T-helper 2 cell treated with Interferon-gamma antibody and Interleukin-4, amounts not matched to agents 5 μg/mL and 100 μg/mL, for 36 hours (primary cell): Measurements from ENCODE around the gene ICA1.

ENCODE experiments used
- DNase-seq: peaks from one replicate; pipeline ENCODE4 v3.0.0; 2021; ENCODE audit warnings: low spot score
- H3K27ac Mint-ChIP-seq: one replicate; pipeline ENCODE4 v1.8.0; 2021; ENCODE audit warnings: mild to moderate bottlenecking, mixed read lengths
- H3K27me3 Mint-ChIP-seq: one replicate; pipeline ENCODE4 v1.8.0; 2021; ENCODE audit warnings: low read depth, mixed read lengths
- H3K36me3 Mint-ChIP-seq: one replicate; pipeline ENCODE4 v1.8.0; 2021; ENCODE audit warnings: low read depth, mixed read lengths
- H3K4me1 Mint-ChIP-seq: one replicate; pipeline ENCODE4 v1.8.0; 2021; ENCODE audit warnings: low read depth, mixed read lengths
- H3K4me3 Mint-ChIP-seq: one replicate; pipeline ENCODE4 v1.8.0; 2022; ENCODE audit warnings: mild to moderate bottlenecking, moderate library complexity, mixed read lengths
- H3K9me3 Mint-ChIP-seq: one replicate; pipeline ENCODE4 v1.8.0; 2021; ENCODE audit warnings: mixed read lengths

Gene ICA1

GRCh38 chr7:8146106-8146787 is 115.7 kb downstream of the ICA1 start:
- H3K4me3 Mint-ChIP-seq, result no peak overlapping the region
- DNase-seq, result no peak
- H3K9me3 Mint-ChIP-seq, result no peaks in the 10 kb centered on the region
- H3K4me1 Mint-ChIP-seq, result peaks cover 20% of the 10 kb centered on the region
- H3K27ac Mint-ChIP-seq, result no peak overlapping the region
- H3K27me3 Mint-ChIP-seq, result no peaks in the 10 kb centered on the region
- H3K36me3 Mint-ChIP-seq, result no peaks in the 10 kb centered on the region

- Mint-ChIP-seq H3K4me1 (peaks cover 20% of the 10 kb centered on the region), H3K36me3 (no peaks in the 10 kb centered on the region), H3K4me3 (no peak overlapping the region), H3K27me3 (no peaks in the 10 kb centered on the region), H3K9me3 (no peaks in the 10 kb centered on the region), H3K27ac (no peak overlapping the region)
- DNase-seq, result no peak
These were observed 117.1 kb downstream of the ICA1 start for GRCh38 chr7:8144856-8145255.

GRCh38 chr7:8143151-8143874 is 118.7 kb downstream of the ICA1 start:
- H3K27ac Mint-ChIP-seq, result no peak overlapping the region
- H3K9me3 Mint-ChIP-seq, result no peaks in the 10 kb centered on the region
- no peaks in the 10 kb centered on the region for H3K27me3 Mint-ChIP-seq
- no peak overlapping the region for H3K4me3 Mint-ChIP-seq
- H3K4me1 Mint-ChIP-seq, result peaks cover 10% of the 10 kb centered on the region
- no peak for DNase-seq
- H3K36me3 Mint-ChIP-seq, result no peaks in the 10 kb centered on the region

GRCh38 chr7:8142477-8142876 is 119.5 kb downstream of the ICA1 start:
- Mint-ChIP-seq H3K9me3 (no peaks in the 10 kb centered on the region), H3K27me3 (no peaks in the 10 kb centered on the region), H3K27ac (no peak overlapping the region), H3K36me3 (no peaks in the 10 kb centered on the region), H3K4me1 (peaks cover 10% of the 10 kb centered on the region), H3K4me3 (no peak overlapping the region)
- DNase-seq, result no peak

- Mint-ChIP-seq H3K9me3 (no peaks in the 10 kb centered on the region), H3K4me1 (peaks cover 11% of the 10 kb centered on the region), H3K4me3 (no peak overlapping the region), H3K27ac (no peak overlapping the region), H3K27me3 (no peaks in the 10 kb centered on the region), H3K36me3 (no peaks in the 10 kb centered on the region)
- DNase-seq, result no peak
These were observed 120.9 kb downstream of the ICA1 start for GRCh38 chr7:8141070-8141469.

GRCh38 chr7:8136051-8136730 is 125.8 kb downstream of the ICA1 start:
- peaks cover 2% of the 10 kb centered on the region for H3K36me3 Mint-ChIP-seq
- H3K9me3 Mint-ChIP-seq, result no peaks in the 10 kb centered on the region
- no peak overlapping the region for H3K27ac Mint-ChIP-seq
- H3K4me1 Mint-ChIP-seq, result peaks cover 39% of the 10 kb centered on the region
- no peak for DNase-seq
- H3K27me3 Mint-ChIP-seq, result no peaks in the 10 kb centered on the region
- H3K4me3 Mint-ChIP-seq, result no peak overlapping the region

- no peak for DNase-seq
- Mint-ChIP-seq H3K4me1 (peaks cover 45% of the 10 kb centered on the region), H3K27me3 (no peaks in the 10 kb centered on the region), H3K27ac (no peak overlapping the region), H3K4me3 (no peak overlapping the region), H3K9me3 (no peaks in the 10 kb centered on the region), H3K36me3 (peaks cover 2% of the 10 kb centered on the region)
These were observed 126.5 kb downstream of the ICA1 start for GRCh38 chr7:8135417-8135816.

- no peaks in the 10 kb centered on the region for H3K27me3 Mint-ChIP-seq
- H3K27ac Mint-ChIP-seq, result peak overlapping the region; percentile 97
- peaks cover 2% of the 10 kb centered on the region for H3K36me3 Mint-ChIP-seq
- DNase-seq, result peak; percentile 78
- H3K4me1 Mint-ChIP-seq, result peaks cover 50% of the 10 kb centered on the region
- H3K4me3 Mint-ChIP-seq, result peak overlapping the region; percentile 55
- H3K9me3 Mint-ChIP-seq, result no peaks in the 10 kb centered on the region
These were observed 127.8 kb downstream of the ICA1 start for GRCh38 chr7:8134089-8134733.

- DNase-seq, result no peak
- H3K27ac Mint-ChIP-seq, result peak overlapping the region; percentile 97
- no peaks in the 10 kb centered on the region for H3K9me3 Mint-ChIP-seq
- H3K36me3 Mint-ChIP-seq, result peaks cover 2% of the 10 kb centered on the region
- no peaks in the 10 kb centered on the region for H3K27me3 Mint-ChIP-seq
- H3K4me1 Mint-ChIP-seq, result peaks cover 57% of the 10 kb centered on the region
- peak overlapping the region; percentile 55 for H3K4me3 Mint-ChIP-seq
These were observed 128.6 kb downstream of the ICA1 start for GRCh38 chr7:8133188-8133848.

GRCh38 chr7:8131694-8132605 is 130.0 kb downstream of the ICA1 start:
- peaks cover 7% of the 10 kb centered on the region for H3K36me3 Mint-ChIP-seq
- peak overlapping the region; percentile 79 for H3K4me3 Mint-ChIP-seq
- H3K27me3 Mint-ChIP-seq, result no peaks in the 10 kb centered on the region
- peak; percentile 24 for DNase-seq
- peaks cover 67% of the 10 kb centered on the region for H3K4me1 Mint-ChIP-seq
- no peaks in the 10 kb centered on the region for H3K9me3 Mint-ChIP-seq
- H3K27ac Mint-ChIP-seq, result peak overlapping the region; percentile 97

GRCh38 chr7:8130663-8131062 is 131.3 kb downstream of the ICA1 start:
- Mint-ChIP-seq H3K4me1 (peaks cover 77% of the 10 kb centered on the region), H3K27ac (peak overlapping the region; percentile 46), H3K4me3 (no peak overlapping the region), H3K27me3 (no peaks in the 10 kb centered on the region), H3K36me3 (peaks cover 7% of the 10 kb centered on the region), H3K9me3 (no peaks in the 10 kb centered on the region)
- DNase-seq, result no peak

GRCh38 chr7:8129318-8129659 is 132.7 kb downstream of the ICA1 start:
- H3K4me1 Mint-ChIP-seq, result peaks cover 77% of the 10 kb centered on the region
- no peaks in the 10 kb centered on the region for H3K27me3 Mint-ChIP-seq
- H3K9me3 Mint-ChIP-seq, result peaks cover 6% of the 10 kb centered on the region
- DNase-seq, result peak; percentile 25
- peak overlapping the region; percentile 81 for H3K27ac Mint-ChIP-seq
- peaks cover 14% of the 10 kb centered on the region for H3K36me3 Mint-ChIP-seq
- peak overlapping the region; percentile 37 for H3K4me3 Mint-ChIP-seq
